GM19240 (cell line): ENCODE data around the gene BACE2.
"Not testable (repeated sequence)": the region's sequence is repeated elsewhere in the genome, so short reads cannot be mapped to it uniquely, and the experiment has no call there.

Source experiments
- DNase-seq: peaks from one replicate; pipeline ENCODE4 v3.0.0; 2011; ENCODE audit warnings: low spot score; ENCODE audit not compliant: insufficient read length

Gene BACE2

GRCh38 chr21:41183575-41183974 is 15.6 kb downstream of the BACE2 start:
- DNase-seq: no peak

GRCh38 chr21:41185802-41186201 is 17.8 kb downstream of the BACE2 start:
- no peak for DNase-seq

GRCh38 chr21:41186755-41187536 is 19.0 kb downstream of the BACE2 start:
- no peak for DNase-seq

- DNase-seq: no peak
These were observed 19.6 kb downstream of the BACE2 start for GRCh38 chr21:41187537-41188025.

GRCh38 chr21:41188486-41189149 is 20.7 kb downstream of the BACE2 start:
- DNase-seq: no peak

GRCh38 chr21:41189150-41189745 is 21.3 kb downstream of the BACE2 start:
- no peak for DNase-seq

GRCh38 chr21:41192552-41192951 is 24.6 kb downstream of the BACE2 start:
- DNase-seq: not testable (repeated sequence)

- DNase-seq: no peak
These were observed 27.4 kb downstream of the BACE2 start for GRCh38 chr21:41195311-41195710.

- DNase-seq: no peak
These were observed 29.0 kb downstream of the BACE2 start for GRCh38 chr21:41196993-41197392.

GRCh38 chr21:41197582-41197981 is 29.6 kb downstream of the BACE2 start:
- DNase-seq: no peak

GRCh38 chr21:41198647-41199046 is 30.7 kb downstream of the BACE2 start:
- DNase-seq: not testable (repeated sequence)

- no peak for DNase-seq
These were observed 31.2 kb downstream of the BACE2 start for GRCh38 chr21:41199123-41199522.

- DNase-seq: no peak
These were observed 31.6 kb downstream of the BACE2 start for GRCh38 chr21:41199588-41199987.

- DNase-seq: no peak
These were observed 33.4 kb downstream of the BACE2 start for GRCh38 chr21:41201385-41201784.

GRCh38 chr21:41204736-41205135 is 36.8 kb downstream of the BACE2 start:
- DNase-seq: no peak

GRCh38 chr21:41207401-41208375 is 39.7 kb downstream of the BACE2 start:
- no peak for DNase-seq

GRCh38 chr21:41208376-41208763 is 40.4 kb downstream of the BACE2 start:
- no peak for DNase-seq

- no peak for DNase-seq
These were observed 41.2 kb downstream of the BACE2 start for GRCh38 chr21:41209016-41209619.

- no peak for DNase-seq
These were observed 42.6 kb downstream of the BACE2 start for GRCh38 chr21:41210426-41211059.
